ENCODE results near the gene PIGH. TPM values are rescaled to one million over a fixed set of nuclear protein-coding genes. Genes with fewer than 3 reads are reported as not detected.

The PIGH gene
- total and polyA plus RNA-seq, 2 of the 13 experiments (the other 11 are each of a cell fraction or from before 2014, with no cell fraction given): 30.0 to 43.5 TPM

DNA sequence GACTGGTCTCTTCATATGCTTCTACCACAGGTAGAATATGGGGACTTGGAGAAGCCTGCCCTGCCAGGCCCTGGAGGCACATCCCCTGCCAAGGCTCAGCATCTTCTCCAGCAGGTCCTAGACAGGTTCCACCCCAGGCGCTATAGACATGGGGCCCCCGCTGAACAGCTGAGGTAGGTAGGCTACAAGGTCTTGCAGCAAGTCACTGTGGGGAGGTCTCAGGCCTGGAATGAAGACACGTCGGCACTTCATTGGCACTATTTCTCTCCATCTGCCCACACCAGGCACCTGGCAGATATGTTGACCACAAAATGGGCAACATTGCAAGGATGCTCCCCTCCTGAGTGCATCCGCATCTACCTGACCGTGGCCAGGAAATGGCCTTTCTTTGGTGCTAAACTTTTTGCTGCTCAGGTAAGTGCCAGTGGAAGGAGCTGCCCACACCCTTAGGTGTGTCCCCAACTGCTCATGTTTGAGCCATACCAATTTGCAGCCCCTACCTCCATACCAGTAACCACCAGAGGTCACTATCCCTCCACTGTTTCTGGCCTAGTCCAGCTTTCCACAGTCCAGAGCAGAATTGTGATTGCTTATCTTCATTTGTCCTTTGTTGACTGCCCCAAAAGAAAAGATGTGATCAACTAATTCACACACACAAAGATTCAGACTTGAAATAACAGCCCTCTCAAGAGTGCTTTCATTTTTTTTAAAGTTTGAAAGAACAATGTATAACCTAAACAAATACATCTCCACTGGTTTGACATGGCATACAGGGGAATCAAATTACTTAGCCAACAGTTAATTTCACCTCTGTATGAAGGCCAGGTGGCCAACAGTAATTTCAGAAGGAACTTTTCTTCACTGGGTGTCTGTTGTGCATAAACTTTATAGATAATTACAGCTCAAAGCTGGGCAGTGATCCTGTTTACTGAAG, 16.1 kb downstream of the PIGH start (continued):
- TF ChIP-seq ZNF142 (CRISPR knock-in tag; IDR thresholded peaks at IDR 0.05) (no peak), RARA (CRISPR knock-in tag; IDR thresholded peaks at IDR 0.05) (no peak), TCF7L2 (IDR thresholded peaks at IDR 0.05; ENCODE audit: low read depth, low read length) (no peak), THYN1 (CRISPR knock-in tag; IDR thresholded peaks at IDR 0.05; ENCODE audit: borderline replicate concordance, low read depth) (no peak)

DNA sequence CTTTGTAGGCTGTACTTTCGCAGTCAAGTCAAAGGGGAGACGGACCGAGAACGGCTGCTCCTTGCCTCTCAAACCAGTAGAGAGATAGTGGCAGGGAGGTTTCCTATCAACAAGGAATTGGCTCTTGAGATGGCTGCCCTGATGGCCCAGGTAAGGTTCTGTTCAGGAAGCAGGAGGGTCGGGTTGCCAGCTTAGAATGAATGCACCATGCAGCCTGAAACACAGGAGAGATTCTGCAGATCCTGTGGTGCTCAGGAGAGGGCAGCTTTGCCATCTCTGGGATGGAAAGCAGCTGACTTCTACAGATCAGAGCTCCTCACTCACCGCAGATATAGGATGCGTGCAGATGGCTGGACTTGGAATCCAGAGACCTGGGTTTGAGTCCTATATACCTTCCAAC, 18.0 kb downstream of the PIGH start:
- no TSS peak for BruUV-seq (replicated peaks)
- Histone ChIP-seq H4K20me1 (ENCODE audit: insufficient read depth, low read length) (no peaks in the 10 kb centered on the region), H2AFZ (ENCODE audit: low read length) (no peak overlapping the region), H3K4me2 (ENCODE audit: low read depth, low read length) (no peak overlapping the region), H3K36me3 (replicated peaks in 1 of 2; ENCODE audit: control insufficient read depth in 1 of 2, insufficient read depth in 2 of 2, low read length in 2 of 2) (peaks cover 0 to 3% of the 10 kb centered on the region in 2 experiments; a peak in 3 of 5 replicates), H3K4me3 (replicated peaks in 1 of 3; ENCODE audit: insufficient read depth in 1 of 3, low read depth in 2 of 3, low read length in 3 of 3) (no peak overlapping the region), H3K9me3 (ENCODE audit: low read length) (no peaks in the 10 kb centered on the region), H3K27ac (ENCODE audit: extremely low read length, insufficient read depth, low read length) (no peak overlapping the region), H3K27me3 (ENCODE audit: control insufficient read depth in 1 of 2, insufficient read depth in 2 of 2, low read length in 2 of 2) (no peaks in the 10 kb centered on the region), H3K79me2 (ENCODE audit: insufficient read depth, low read length) (no peaks in the 10 kb centered on the region), H3K9ac (ENCODE audit: insufficient read depth, low read depth, low read length) (no peak overlapping the region), H3K4me1 (ENCODE audit: insufficient read depth, low read length) (no peaks in the 10 kb centered on the region)
- ChIA-PET POLR2A (no interaction called here), CTCF (ENCODE audit: low intra/inter-chr PET ratio, low total read pairs) (interaction anchor here (2.9 kb wide), 1 partner anchor 123 kb away, joined by 29 read pairs; no protein-coding TSS in a partner anchor)
- in situ Hi-C loops (cut with HindIII; ENCODE audit: extremely low pct_ligation_motif_present, low pct_unique_long_range_greater_than_20kb) (loop anchor here (10.0 kb wide), 2 partner anchors 83 to 123 kb away; partner anchors contain the start of gene RDH12), intact Hi-C loops (cut with micrococcal nuclease; ENCODE audit: unreplicated experiment) (loop anchor here (5.0 kb wide), 1 partner anchor 70 kb away; no protein-coding TSS in a partner anchor)
- ATAC-seq: no peak
- DNase-seq (ENCODE audit: low spot score): no peak
- TF ChIP-seq CTCF (CRISPR knock-in tag; IDR thresholded peaks at IDR 0.05) (0 out of 2 replicates have a peak, but pooled peaks have one; percentile 8), RFXAP (CRISPR knock-in tag; IDR thresholded peaks at IDR 0.05; ENCODE audit: borderline replicate concordance) (no peak), NR2F2 (IDR thresholded peaks at IDR 0.05; ENCODE audit: borderline replicate concordance, low read depth) (no peak)
- WGBS (ENCODE audit: low lambda C conversion rate): 95% methylated on average over 6 of the region's 7 CpGs
- FAIRE-seq: no peak

All from HepG2 (cell line).